ENCODE results near the gene GRIA4. TPM values are rescaled to one million over a fixed set of nuclear protein-coding genes. Genes with fewer than 3 reads are reported as not detected.

Gene GRIA4
- total and polyA plus RNA-seq, 4 donors: not detected

DNA sequence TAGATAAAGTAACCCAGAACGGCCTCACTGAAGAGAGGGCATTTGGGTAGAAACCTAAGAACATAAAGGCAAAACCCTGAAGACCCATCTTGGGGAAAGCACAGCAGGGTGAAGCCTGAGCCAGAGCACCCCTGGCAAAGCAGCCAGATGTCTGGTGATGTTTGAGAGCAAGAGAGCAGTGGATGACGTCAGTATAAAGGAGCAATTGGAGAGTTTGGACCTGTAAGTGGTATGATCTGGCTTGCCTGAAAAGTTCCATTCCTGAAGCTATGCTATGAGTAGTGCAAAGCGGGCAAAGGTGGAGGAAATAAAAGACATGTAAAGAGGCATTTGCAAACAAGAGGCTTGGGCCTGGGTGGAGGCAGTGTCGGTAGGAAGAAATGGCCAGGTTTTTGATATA, 244.4 kb downstream of the GRIA4 start:
- no peak for TF ChIP-seq YY1 (IDR thresholded peaks at IDR 0.05)
- TF ChIP-seq ZBTB33 (IDR thresholded peaks at IDR 0.05): no peak
- no peak for TF ChIP-seq SP1 (IDR thresholded peaks at IDR 0.05)
- TF ChIP-seq NR2F2 (IDR thresholded peaks at IDR 0.05): no peak
- TF ChIP-seq, protein P1, sequence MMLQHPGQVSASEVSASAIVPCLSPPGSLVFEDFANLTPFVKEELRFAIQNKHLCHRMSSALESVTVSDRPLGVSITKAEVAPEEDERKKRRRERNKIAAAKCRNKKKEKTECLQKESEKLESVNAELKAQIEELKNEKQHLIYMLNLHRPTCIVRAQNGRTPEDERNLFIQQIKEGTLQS (IDR thresholded peaks at IDR 0.05): no peak
- TF ChIP-seq, protein P2, sequence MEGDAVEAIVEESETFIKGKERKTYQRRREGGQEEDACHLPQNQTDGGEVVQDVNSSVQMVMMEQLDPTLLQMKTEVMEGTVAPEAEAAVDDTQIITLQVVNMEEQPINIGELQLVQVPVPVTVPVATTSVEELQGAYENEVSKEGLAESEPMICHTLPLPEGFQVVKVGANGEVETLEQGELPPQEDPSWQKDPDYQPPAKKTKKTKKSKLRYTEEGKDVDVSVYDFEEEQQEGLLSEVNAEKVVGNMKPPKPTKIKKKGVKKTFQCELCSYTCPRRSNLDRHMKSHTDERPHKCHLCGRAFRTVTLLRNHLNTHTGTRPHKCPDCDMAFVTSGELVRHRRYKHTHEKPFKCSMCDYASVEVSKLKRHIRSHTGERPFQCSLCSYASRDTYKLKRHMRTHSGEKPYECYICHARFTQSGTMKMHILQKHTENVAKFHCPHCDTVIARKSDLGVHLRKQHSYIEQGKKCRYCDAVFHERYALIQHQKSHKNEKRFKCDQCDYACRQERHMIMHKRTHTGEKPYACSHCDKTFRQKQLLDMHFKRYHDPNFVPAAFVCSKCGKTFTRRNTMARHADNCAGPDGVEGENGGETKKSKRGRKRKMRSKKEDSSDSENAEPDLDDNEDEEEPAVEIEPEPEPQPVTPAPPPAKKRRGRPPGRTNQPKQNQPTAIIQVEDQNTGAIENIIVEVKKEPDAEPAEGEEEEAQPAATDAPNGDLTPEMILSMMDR (IDR thresholded peaks at IDR 0.05; ENCODE audit: low read depth, low read length, missing input control): no peak
- TF ChIP-seq REST (IDR thresholded peaks at IDR 0.05): no peak
- TF ChIP-seq RXRA (IDR thresholded peaks at IDR 0.05): no peak
- TF ChIP-seq TAF1 (conservative IDR thresholded peaks at IDR 0.05): no peak
- no peak for TF ChIP-seq HNF4G (IDR thresholded peaks at IDR 0.05)
- no peak for TF ChIP-seq RAD21 (IDR thresholded peaks at IDR 0.05)
- TF ChIP-seq GABPA (IDR thresholded peaks at IDR 0.05 in 1 of 2, conservative IDR thresholded peaks at IDR 0.05 in 1 of 2): no peak
- TF ChIP-seq FOXA2 (IDR thresholded peaks at IDR 0.05): no peak
- no peak for TF ChIP-seq HNF4A (conservative IDR thresholded peaks at IDR 0.05)
- TF ChIP-seq MAX (IDR thresholded peaks at IDR 0.05): no peak
- TF ChIP-seq EGR1 (IDR thresholded peaks at IDR 0.05; ENCODE audit: low read depth in 2 of 2): no peak
- TF ChIP-seq FOXA1 (IDR thresholded peaks at IDR 0.05): no peak
- H3K9ac ChIP-seq (ENCODE audit: low read depth in 1 of 2, low read length in 2 of 2): no peak overlapping the region
- peaks cover 0 to 3% (median 0%) of the 10 kb centered on the region in 4 donors for H3K27me3 ChIP-seq (ENCODE audit: control insufficient read depth in 4 of 4, insufficient read depth in 4 of 4, low read length in 3 of 4)
- no peak for DNase-seq (ENCODE audit: low spot score)
- H3K27ac ChIP-seq (ENCODE audit: low read depth in 1 of 2, low read length in 2 of 2): no peak overlapping the region
- 68% methylated on average over 4 of the region's 4 CpGs for WGBS
- H3K36me3 ChIP-seq (ENCODE audit: control insufficient read depth in 4 of 4, insufficient read depth in 3 of 4, low read depth in 1 of 4, low read length in 3 of 4): no peaks in the 10 kb centered on the region
- H3K4me1 ChIP-seq (ENCODE audit: control insufficient read depth in 4 of 4, insufficient read depth in 4 of 4, low read length in 3 of 4): no peaks in the 10 kb centered on the region
- no peak overlapping the region for H3K4me3 ChIP-seq (ENCODE audit: low read depth in 1 of 3, low read length in 3 of 3)
- no peaks in the 10 kb centered on the region for H3K9me3 ChIP-seq (ENCODE audit: control insufficient read depth in 4 of 4, low read length in 3 of 4)

GRCh38 chr11:105856954-105857353, 247.1 kb downstream of the GRIA4 start:
- no peak for DNase-seq (ENCODE audit: low spot score)
- Histone ChIP-seq H3K27me3 (ENCODE audit: control insufficient read depth in 4 of 4, insufficient read depth in 4 of 4, low read length in 3 of 4) (no peaks in the 10 kb centered on the region), H3K4me1 (ENCODE audit: control insufficient read depth in 4 of 4, insufficient read depth in 4 of 4, low read length in 3 of 4) (no peaks in the 10 kb centered on the region), H3K27ac (ENCODE audit: low read depth in 1 of 2, low read length in 2 of 2) (no peak overlapping the region), H3K36me3 (ENCODE audit: control insufficient read depth in 4 of 4, insufficient read depth in 3 of 4, low read depth in 1 of 4, low read length in 3 of 4) (no peaks in the 10 kb centered on the region), H3K9ac (ENCODE audit: low read depth in 1 of 2, low read length in 2 of 2) (no peak overlapping the region), H3K4me3 (ENCODE audit: low read depth in 1 of 3, low read length in 3 of 3) (no peak overlapping the region), H3K9me3 (ENCODE audit: control insufficient read depth in 4 of 4, low read length in 3 of 4) (no peaks in the 10 kb centered on the region)
- WGBS: 72% methylated on average over 3 of the region's 3 CpGs
- TF ChIP-seq MAX (IDR thresholded peaks at IDR 0.05) (no peak), RXRA (IDR thresholded peaks at IDR 0.05) (no peak), NR2F2 (IDR thresholded peaks at IDR 0.05) (no peak), ZBTB33 (IDR thresholded peaks at IDR 0.05) (no peak), FOXA2 (IDR thresholded peaks at IDR 0.05) (no peak), YY1 (IDR thresholded peaks at IDR 0.05) (no peak), FOXA1 (IDR thresholded peaks at IDR 0.05) (no peak), REST (IDR thresholded peaks at IDR 0.05) (no peak)

Measured in liver (tissue), 9 donors.